Measurements from ENCODE around the gene C14orf132. TPM values are rescaled to one million over a fixed set of nuclear protein-coding genes. Genes with fewer than 3 reads are reported as not detected.
"Not testable (repeated sequence)": the region's sequence is repeated elsewhere in the genome, so short reads cannot be mapped to it uniquely, and the experiment has no call there.

The C14orf132 gene
- total RNA-seq, 4 donors from 2014 or later = 2.8 to 7.5 (median 5.8) TPM

- no peak for TF ChIP-seq CTCF (IDR thresholded peaks at IDR 0.05)
- ATAC-seq (ENCODE audit: low FRiP score) = no peak
- no peak for DNase-seq (ENCODE audit: low spot score)
These were observed 27.8 kb downstream of the C14orf132 start for GRCh38 chr14:96066976-96067375.

GRCh38 chr14:96067985-96068930 is 29.1 kb downstream of the C14orf132 start:
- no peak for TF ChIP-seq CTCF (IDR thresholded peaks at IDR 0.05)
- ATAC-seq (ENCODE audit: low FRiP score) = no peak
- DNase-seq (ENCODE audit: low spot score) = no peak

- DNase-seq (ENCODE audit: low spot score) = no peak
These were observed 30.3 kb downstream of the C14orf132 start for GRCh38 chr14:96069421-96069820.

GRCh38 chr14:96071561-96071960 is 32.4 kb downstream of the C14orf132 start:
- DNase-seq (ENCODE audit: low spot score) = no peak
- no peak for ATAC-seq (ENCODE audit: low FRiP score)
- TF ChIP-seq CTCF (IDR thresholded peaks at IDR 0.05) = no peak

More at GRCh38 chr14:96069421-96069820, 30.3 kb downstream of the C14orf132 start:
- no peak for ATAC-seq (ENCODE audit: low FRiP score)
- no peak for TF ChIP-seq CTCF (IDR thresholded peaks at IDR 0.05)

- DNase-seq (ENCODE audit: low spot score) (no peak), ATAC-seq (ENCODE audit: low FRiP score) (no peak)
- TF ChIP-seq CTCF (IDR thresholded peaks at IDR 0.05) = no peak
These were observed 32.9 kb downstream of the C14orf132 start for GRCh38 chr14:96072076-96072475.

- no peak for DNase-seq (ENCODE audit: low spot score)
- no peak for TF ChIP-seq CTCF (IDR thresholded peaks at IDR 0.05)
- no peak for ATAC-seq (ENCODE audit: low FRiP score)
These were observed 33.6 kb downstream of the C14orf132 start for GRCh38 chr14:96072746-96073145.

- ATAC-seq (ENCODE audit: low FRiP score); DNase-seq (ENCODE audit: low spot score): not testable (repeated sequence)
These were observed 34.3 kb downstream of the C14orf132 start for GRCh38 chr14:96073260-96074039.
